Activated T-cell treated with anti-CD3 and anti-CD28 coated beads, Interleukin-2, amount 50 U/mL, for 24 hours (primary cell): Measurements from ENCODE around the gene RAPSN.

Source experiments
- DNase-seq: peaks from one replicate; pipeline ENCODE4 v3.0.0-alpha.2; 2020
- H3K27ac Mint-ChIP-seq: 2 replicates; pipeline ENCODE4 v1.8.0; 2020; ENCODE audit warnings: mild to moderate bottlenecking, mixed read lengths
- H3K27me3 Mint-ChIP-seq: 2 replicates; pipeline ENCODE4 v1.8.0; 2020; ENCODE audit warnings: mixed read lengths
- H3K36me3 Mint-ChIP-seq: 2 replicates; pipeline ENCODE4 v1.8.0; 2020; ENCODE audit warnings: low read depth, mixed read lengths
- H3K4me1 Mint-ChIP-seq: 2 replicates; pipeline ENCODE4 v1.8.0; 2020; ENCODE audit warnings: low read depth, mixed read lengths
- H3K4me3 Mint-ChIP-seq: 2 replicates; pipeline ENCODE4 v1.8.0; 2020; ENCODE audit warnings: mild to moderate bottlenecking, moderate library complexity, mixed read lengths
- H3K9me3 Mint-ChIP-seq: 2 replicates; pipeline ENCODE4 v1.8.0; 2020; ENCODE audit warnings: mixed read lengths

The RAPSN gene

GRCh38 chr11:47433157-47433556, 15.8 kb downstream of the RAPSN start:
- Mint-ChIP-seq H3K9me3 (no peaks in the 10 kb centered on the region), H3K27me3 (no peaks in the 10 kb centered on the region), H3K27ac (no peak overlapping the region), H3K36me3 (no peaks in the 10 kb centered on the region), H3K4me1 (peaks cover 4% of the 10 kb centered on the region), H3K4me3 (no peak overlapping the region)
- DNase-seq: no peak

GRCh38 chr11:47431356-47432083, 17.4 kb downstream of the RAPSN start:
- no peaks in the 10 kb centered on the region for H3K9me3 Mint-ChIP-seq
- no peak for DNase-seq
- H3K4me1 Mint-ChIP-seq: peaks cover 10% of the 10 kb centered on the region
- H3K27ac Mint-ChIP-seq: no peak overlapping the region
- no peak overlapping the region for H3K4me3 Mint-ChIP-seq
- H3K27me3 Mint-ChIP-seq: no peaks in the 10 kb centered on the region
- no peaks in the 10 kb centered on the region for H3K36me3 Mint-ChIP-seq

- no peak overlapping the region for H3K27ac Mint-ChIP-seq
- no peaks in the 10 kb centered on the region for H3K9me3 Mint-ChIP-seq
- no peaks in the 10 kb centered on the region for H3K27me3 Mint-ChIP-seq
- peaks cover 13% of the 10 kb centered on the region for H3K4me1 Mint-ChIP-seq
- no peak for DNase-seq
- H3K36me3 Mint-ChIP-seq: peaks cover 8% of the 10 kb centered on the region
- H3K4me3 Mint-ChIP-seq: no peak overlapping the region
Observed at GRCh38 chr11:47430524-47430923, 18.4 kb downstream of the RAPSN start.

GRCh38 chr11:47426062-47426956, 22.6 kb downstream of the RAPSN start, which contains the start of gene PSMC3:
Gene PSMC3, minus strand, starts transcription at chr11:47426439. Its CDS starts 160 bp downstream, at chr11:47426279.
- Mint-ChIP-seq H3K4me1 (peaks cover 30% of the 10 kb centered on the region), H3K27me3 (no peaks in the 10 kb centered on the region), H3K9me3 (no peaks in the 10 kb centered on the region), H3K27ac (peak within 1 kb of the TSS; percentile 100), H3K36me3 (peaks cover 50% of the 10 kb centered on the region), H3K4me3 (peak within 1 kb of the TSS; percentile 100)
- DNase-seq: peak; percentile 100

- peaks cover 56% of the 10 kb centered on the region for H3K36me3 Mint-ChIP-seq
- no peaks in the 10 kb centered on the region for H3K9me3 Mint-ChIP-seq
- no peaks in the 10 kb centered on the region for H3K27me3 Mint-ChIP-seq
Observed at GRCh38 chr11:47425611-47426010, 23.3 kb downstream of the RAPSN start.

GRCh38 chr11:47418454-47419259, 30.3 kb downstream of the RAPSN start:
- Mint-ChIP-seq H3K9me3 (no peaks in the 10 kb centered on the region), H3K36me3 (peaks cover 90% of the 10 kb centered on the region), H3K27ac (peak overlapping the region; percentile 73), H3K4me3 (no peak overlapping the region), H3K27me3 (no peaks in the 10 kb centered on the region), H3K4me1 (peaks cover under 1% of the 10 kb centered on the region)
- no peak for DNase-seq

More at GRCh38 chr11:47425611-47426010, 23.3 kb downstream of the RAPSN start:
- H3K4me1 Mint-ChIP-seq: peaks cover 28% of the 10 kb centered on the region
- peak overlapping the region; percentile 100 for H3K4me3 Mint-ChIP-seq
- H3K27ac Mint-ChIP-seq: peak overlapping the region; percentile 100
- DNase-seq: no peak

- peaks cover 1% of the 10 kb centered on the region for H3K4me1 Mint-ChIP-seq
- H3K36me3 Mint-ChIP-seq: peaks cover 86% of the 10 kb centered on the region
- no peaks in the 10 kb centered on the region for H3K27me3 Mint-ChIP-seq
- H3K9me3 Mint-ChIP-seq: no peaks in the 10 kb centered on the region
- H3K4me3 Mint-ChIP-seq: no peak overlapping the region
- peak overlapping the region; percentile 73 for H3K27ac Mint-ChIP-seq
- no peak for DNase-seq
Observed at GRCh38 chr11:47417712-47418111, 31.2 kb downstream of the RAPSN start.

- H3K36me3 Mint-ChIP-seq: peaks cover 71% of the 10 kb centered on the region
Observed at GRCh38 chr11:47415949-47416472, 32.9 kb downstream of the RAPSN start.

GRCh38 chr11:47415091-47415854, 33.7 kb downstream of the RAPSN start:
- peaks cover 64% of the 10 kb centered on the region for H3K36me3 Mint-ChIP-seq

More at GRCh38 chr11:47415949-47416472, 32.9 kb downstream of the RAPSN start:
- DNase-seq: peak; percentile 36
- Mint-ChIP-seq H3K27me3 (no peaks in the 10 kb centered on the region), H3K4me3 (no peak overlapping the region), H3K9me3 (no peaks in the 10 kb centered on the region), H3K4me1 (peaks cover 1% of the 10 kb centered on the region), H3K27ac (no peak overlapping the region)

GRCh38 chr11:47414685-47415070, 34.3 kb downstream of the RAPSN start:
- H3K36me3 Mint-ChIP-seq: peaks cover 58% of the 10 kb centered on the region
- H3K4me1 Mint-ChIP-seq: peaks cover 6% of the 10 kb centered on the region
- H3K4me3 Mint-ChIP-seq: no peak overlapping the region
- peak; percentile 35 for DNase-seq
- no peaks in the 10 kb centered on the region for H3K27me3 Mint-ChIP-seq
- no peaks in the 10 kb centered on the region for H3K9me3 Mint-ChIP-seq
- no peak overlapping the region for H3K27ac Mint-ChIP-seq

More at GRCh38 chr11:47415091-47415854, 33.7 kb downstream of the RAPSN start:
- H3K27ac Mint-ChIP-seq: peak overlapping the region; percentile 41
- no peaks in the 10 kb centered on the region for H3K9me3 Mint-ChIP-seq
- H3K4me3 Mint-ChIP-seq: no peak overlapping the region
- no peaks in the 10 kb centered on the region for H3K27me3 Mint-ChIP-seq
- DNase-seq: peak; percentile 36
- H3K4me1 Mint-ChIP-seq: peaks cover 3% of the 10 kb centered on the region

GRCh38 chr11:47413908-47414684, 34.8 kb downstream of the RAPSN start:
- peaks cover 53% of the 10 kb centered on the region for H3K36me3 Mint-ChIP-seq
- no peak overlapping the region for H3K4me3 Mint-ChIP-seq
- peak overlapping the region; percentile 74 for H3K27ac Mint-ChIP-seq
- no peak for DNase-seq
- peaks cover 10% of the 10 kb centered on the region for H3K4me1 Mint-ChIP-seq
- H3K27me3 Mint-ChIP-seq: no peaks in the 10 kb centered on the region
- no peaks in the 10 kb centered on the region for H3K9me3 Mint-ChIP-seq

- no peaks in the 10 kb centered on the region for H3K9me3 Mint-ChIP-seq
- no peak overlapping the region for H3K4me3 Mint-ChIP-seq
- H3K27me3 Mint-ChIP-seq: no peaks in the 10 kb centered on the region
- peaks cover 14% of the 10 kb centered on the region for H3K4me1 Mint-ChIP-seq
- H3K36me3 Mint-ChIP-seq: peaks cover 47% of the 10 kb centered on the region
- no peak for DNase-seq
- peak overlapping the region; percentile 74 for H3K27ac Mint-ChIP-seq
Observed at GRCh38 chr11:47413351-47413750, 35.6 kb downstream of the RAPSN start.
